ENCODE results near the gene SPG21.

SPG21 gene

DNA sequence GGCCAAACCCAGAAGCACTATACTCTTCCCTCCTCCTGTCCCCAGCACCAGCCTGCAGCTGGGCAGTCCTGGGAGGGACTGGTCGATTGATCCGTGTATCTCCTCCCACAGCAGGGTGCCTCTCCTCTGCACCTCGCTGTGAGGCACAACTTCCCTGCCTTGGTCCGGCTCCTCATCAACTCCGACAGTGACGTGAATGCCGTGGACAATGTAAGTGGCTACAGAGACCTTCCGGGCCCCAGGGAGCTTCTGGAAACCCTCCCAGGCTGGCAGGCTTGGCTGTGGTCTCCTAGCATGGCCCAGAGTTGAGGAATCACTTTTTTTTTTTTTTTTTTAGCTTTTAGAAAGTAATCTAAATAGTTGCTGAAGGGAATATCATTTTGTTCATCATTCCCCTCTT lies 47.4 kb downstream of the SPG21 start:
- no peak for DNase-seq (ENCODE audit: low read depth in 2 of 2)

DNA sequence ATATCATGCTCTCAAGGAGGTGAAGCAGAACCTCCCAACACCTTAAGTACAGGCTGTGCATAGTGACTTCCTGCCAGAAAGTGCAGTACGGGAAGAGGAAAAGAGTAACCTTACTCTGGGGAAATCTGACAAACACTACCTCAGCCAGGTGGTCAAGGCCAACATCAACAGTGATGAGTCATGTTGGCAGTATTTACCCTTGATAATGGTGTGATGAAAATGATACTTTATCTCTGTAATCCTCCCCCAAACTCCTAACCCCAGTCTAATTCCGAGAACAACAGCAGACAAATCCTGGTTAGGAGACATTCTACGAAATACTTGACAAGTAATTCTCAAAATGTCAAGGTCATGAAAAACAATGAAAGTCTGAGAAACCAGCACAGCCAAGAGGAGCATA lies 51.5 kb downstream of the SPG21 start:
- DNase-seq (ENCODE audit: low read depth in 2 of 2), result no peak

GRCh38 chr15:64934023-64934422 lies 55.7 kb downstream of the SPG21 start:
- DNase-seq (ENCODE audit: low read depth in 2 of 2), result no peak

GRCh38 chr15:64931381-64931780 lies 58.3 kb downstream of the SPG21 start:
- no peak for DNase-seq (ENCODE audit: low read depth in 2 of 2)

DNA sequence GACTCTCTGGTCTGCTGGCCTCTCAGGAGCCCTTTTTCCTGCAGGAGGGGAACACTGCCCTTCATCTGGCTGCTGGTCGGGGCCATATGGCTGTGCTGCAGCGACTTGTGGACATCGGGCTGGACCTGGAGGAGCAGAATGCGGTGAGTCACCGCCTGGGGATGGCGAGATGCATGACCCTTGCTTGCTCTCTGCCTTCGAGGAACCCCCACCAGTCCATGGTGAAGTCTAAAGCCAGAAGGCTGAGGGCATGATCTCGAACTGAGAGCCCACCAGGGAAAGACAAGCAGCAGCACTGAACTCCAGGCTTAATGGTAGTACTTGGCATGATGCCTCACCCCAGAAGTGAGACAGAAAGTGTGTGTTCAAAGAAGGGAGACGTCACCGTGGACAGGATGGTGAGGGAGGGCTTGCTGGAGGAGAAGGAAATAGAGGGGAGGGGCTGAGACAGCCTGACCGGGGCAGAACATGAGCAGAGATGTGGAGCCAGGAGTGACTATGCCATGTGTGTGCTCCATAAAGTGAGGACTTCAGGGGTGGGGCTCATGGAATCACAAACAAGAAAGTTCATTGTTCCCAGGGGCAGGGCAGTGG lies 58.8 kb downstream of the SPG21 start:
- DNase-seq (ENCODE audit: low read depth in 2 of 2), result no peak

DNA sequence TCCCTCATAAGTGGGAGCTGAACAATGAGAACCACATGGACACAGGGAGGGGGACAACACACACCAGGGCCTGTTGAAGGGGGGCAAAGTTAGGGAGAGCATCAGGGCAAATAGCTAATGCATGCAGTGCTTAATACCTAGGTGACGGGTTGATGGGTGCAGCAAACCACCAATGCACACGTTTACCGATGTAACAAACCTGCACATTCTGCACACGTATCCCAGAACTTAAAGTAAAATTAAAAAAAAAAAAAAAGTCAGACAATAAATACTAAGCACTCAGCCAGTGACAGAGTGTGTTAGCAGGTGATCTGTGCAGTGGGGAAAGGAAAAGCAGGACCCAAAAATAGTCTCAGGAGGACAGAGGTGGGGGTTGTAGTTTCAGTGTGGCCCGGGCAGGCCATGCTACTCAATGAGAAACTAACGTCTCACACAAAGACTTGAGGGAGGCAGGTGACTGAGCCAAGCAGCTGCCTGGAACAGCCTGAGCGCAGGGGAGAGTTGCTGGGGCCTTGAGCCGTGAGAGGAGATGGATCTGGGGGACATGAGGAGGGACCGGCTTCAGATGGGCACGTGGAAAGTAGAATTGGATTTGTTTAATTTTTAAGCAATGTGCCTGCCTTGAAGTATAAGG lies 59.6 kb downstream of the SPG21 start:
- no peak for DNase-seq (ENCODE audit: low read depth in 2 of 2)

GRCh38 chr15:64928626-64929220 lies 61.0 kb downstream of the SPG21 start:
- DNase-seq (ENCODE audit: low read depth in 2 of 2), result no peak

DNA sequence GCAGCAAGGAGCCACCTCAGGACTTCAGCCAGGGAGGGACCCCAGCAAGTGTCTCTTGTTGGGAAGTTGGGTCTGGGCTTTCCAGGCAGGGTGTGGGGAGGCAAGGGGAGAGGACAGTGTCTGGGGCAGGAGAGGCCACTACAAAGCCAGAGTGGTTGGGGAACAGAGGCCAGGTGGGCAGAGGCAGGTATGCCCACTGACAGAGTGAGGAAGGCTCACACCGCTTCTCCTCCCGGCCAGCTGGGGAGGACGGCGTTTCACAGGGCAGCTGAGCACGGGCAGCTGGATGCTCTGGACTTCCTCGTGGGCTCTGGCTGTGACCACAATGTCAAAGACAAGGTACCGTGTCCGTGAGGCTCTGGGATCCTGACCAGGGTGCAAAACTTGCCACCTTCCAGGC lies 63.1 kb downstream of the SPG21 start:
- no peak for DNase-seq (ENCODE audit: low read depth in 2 of 2)

DNA sequence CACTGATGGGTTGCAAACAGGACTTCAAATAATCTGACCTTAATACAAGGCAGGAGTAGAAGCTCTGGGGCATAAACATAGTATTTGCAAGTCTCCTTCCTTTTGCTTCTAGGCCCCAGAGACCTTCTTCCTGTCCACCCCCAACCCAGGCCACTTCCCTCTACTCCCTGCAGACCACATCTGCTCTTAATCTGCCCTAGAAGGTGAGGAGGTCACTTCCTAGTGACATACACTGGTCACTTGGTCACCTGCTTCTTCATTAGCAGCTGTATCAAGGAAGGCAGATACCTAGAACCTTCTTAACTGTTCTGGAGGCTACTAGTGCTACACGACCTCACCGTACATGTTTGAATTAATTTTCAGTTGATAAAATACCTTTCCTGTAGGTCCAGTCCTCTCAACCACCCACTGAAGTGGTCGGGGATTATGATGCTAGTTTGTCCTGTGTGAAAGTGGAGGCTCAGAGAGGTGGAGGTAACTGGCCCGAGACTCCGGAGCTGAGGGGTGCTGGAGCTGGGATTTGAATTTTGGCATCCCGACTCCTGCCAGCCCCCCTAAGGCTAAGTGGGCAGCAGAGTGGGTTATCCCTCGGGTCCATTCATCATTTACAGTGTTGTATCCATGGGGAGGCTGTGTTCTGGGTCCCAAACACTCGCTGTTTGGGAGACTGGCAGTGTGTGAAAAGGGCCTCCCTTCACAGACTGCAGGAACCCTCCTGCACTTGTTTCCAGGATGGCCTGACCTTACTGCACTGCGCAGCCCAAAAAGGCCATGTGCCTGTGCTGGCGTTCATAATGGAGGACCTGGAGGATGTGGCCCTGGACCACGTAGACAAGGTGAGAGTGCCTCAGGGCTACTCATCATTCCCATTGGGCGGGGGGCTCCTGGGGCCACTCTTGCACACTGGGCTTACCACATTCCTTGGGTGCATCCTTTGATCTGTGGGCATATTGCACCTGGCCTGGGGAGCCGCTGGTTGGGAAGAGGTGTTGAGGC lies 64.1 kb downstream of the SPG21 start:
- no peak for DNase-seq (ENCODE audit: low read depth in 2 of 2)

DNA sequence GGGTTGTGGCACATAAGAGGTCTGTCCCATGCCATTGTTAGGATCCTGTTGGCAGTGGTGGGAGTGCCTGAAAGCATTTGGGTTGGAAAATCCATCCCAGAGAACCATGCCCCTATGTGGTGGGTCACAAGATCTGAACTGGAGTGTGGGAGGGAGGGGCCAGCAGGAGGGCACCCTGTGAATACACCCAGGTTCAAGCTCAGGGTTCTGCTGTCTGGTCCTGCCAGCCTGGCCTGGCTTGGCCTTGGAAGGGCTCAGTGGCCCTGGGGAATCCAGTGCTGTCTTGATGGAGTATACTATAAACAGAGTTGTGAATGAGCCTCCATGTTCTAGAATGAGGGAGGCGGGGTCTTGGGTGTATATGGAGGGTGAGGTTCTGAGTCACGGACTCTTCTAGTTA lies 66.2 kb downstream of the SPG21 start:
- DNase-seq (ENCODE audit: low read depth in 2 of 2), result no peak

DNA sequence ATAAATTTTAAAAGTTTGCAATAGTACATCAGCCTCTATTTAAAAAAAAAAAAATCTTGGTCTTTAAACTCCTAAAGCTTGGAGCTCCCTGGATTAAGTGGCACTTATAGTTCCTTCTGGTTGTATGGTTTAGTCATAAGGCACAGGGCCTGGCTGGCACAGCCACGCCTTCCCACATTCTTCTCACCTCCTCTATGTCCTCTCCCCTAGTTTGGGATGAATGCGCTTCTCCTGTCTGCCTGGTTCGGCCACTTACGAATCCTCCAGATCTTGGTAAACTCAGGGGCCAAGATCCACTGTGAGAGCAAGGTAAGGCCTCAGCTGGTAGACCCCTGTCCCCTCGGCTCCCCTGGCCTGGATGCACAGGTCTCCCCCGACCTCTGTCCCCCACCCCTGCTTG lies 68.0 kb downstream of the SPG21 start:
- DNase-seq (ENCODE audit: low read depth in 2 of 2), result no peak

DNA sequence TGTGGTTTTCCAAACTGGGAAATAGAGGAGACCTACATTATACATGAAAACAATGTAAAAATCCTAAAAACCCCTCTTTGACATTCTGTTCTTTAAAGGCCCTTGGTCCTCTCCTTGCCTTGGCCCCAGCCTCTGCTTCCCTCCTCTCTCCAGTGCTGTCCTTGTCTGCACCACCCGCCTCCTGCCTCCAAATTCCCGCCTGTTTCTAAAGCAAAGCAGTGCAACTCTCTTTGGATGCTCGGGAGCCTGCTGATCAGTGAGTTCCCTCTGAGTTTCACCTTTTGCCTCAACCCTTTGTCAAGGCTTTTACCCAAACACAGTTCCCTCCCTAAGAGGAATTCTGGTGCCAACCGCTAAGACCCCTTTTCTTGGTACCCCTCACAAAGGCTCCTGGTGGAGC lies 70.0 kb downstream of the SPG21 start:
- DNase-seq (ENCODE audit: low read depth in 2 of 2), result no peak

GRCh38 chr15:64917211-64917610 lies 72.5 kb downstream of the SPG21 start:
- DNase-seq (ENCODE audit: low read depth in 2 of 2), result no peak

GRCh38 chr15:64916365-64916764 lies 73.3 kb downstream of the SPG21 start:
- DNase-seq (ENCODE audit: low read depth in 2 of 2), result no peak

GRCh38 chr15:64915518-64916227 lies 74.0 kb downstream of the SPG21 start:
- no peak for DNase-seq (ENCODE audit: low read depth in 2 of 2)
